ENCODE data around the gene FAM237B. TPM values are rescaled to one million over a fixed set of nuclear protein-coding genes. Genes with fewer than 3 reads are reported as not detected.
A peak's percentile ranks its signal among the peaks of the same experiment; 100 is the strongest.

FAM237B gene
- total and polyA plus RNA-seq, 2 of the 13 experiments (the other 11 are each of a cell fraction or from before 2014, with no cell fraction given), result not detected

GRCh38 chr7:90346336-90347125, 25.4 kb upstream of the FAM237B start, which contains the start of gene GTPBP10 (continued):
- TF ChIP-seq HIC2 (CRISPR knock-in tag; IDR thresholded peaks at IDR 0.05; ENCODE audit: low read depth) (no peak), ZNF597 (CRISPR knock-in tag; IDR thresholded peaks at IDR 0.05) (no peak), PAXIP1 (CRISPR knock-in tag; conservative IDR thresholded peaks at IDR 0.05) (peak; percentile 41), ZNF121 (CRISPR knock-in tag; IDR thresholded peaks at IDR 0.05) (no peak), ZNF768 (CRISPR knock-in tag; IDR thresholded peaks at IDR 0.05) (no peak), KLF11 (CRISPR knock-in tag; IDR thresholded peaks at IDR 0.05) (no peak), ARID3A (IDR thresholded peaks at IDR 0.05; ENCODE audit: low read depth, low read length) (no peak), CCAR2 (optimal IDR thresholded peaks at IDR 0.05; ENCODE audit: low read depth, low read length) (no peak), ZFX (CRISPR knock-in tag; IDR thresholded peaks at IDR 0.05; ENCODE audit: low read depth) (peak; percentile 98), ZNF451 (CRISPR knock-in tag; IDR thresholded peaks at IDR 0.05) (0 out of 2 replicates have a peak, but pooled peaks have one; percentile 35), NFATC3 (CRISPR knock-in tag; IDR thresholded peaks at IDR 0.05) (0 out of 2 replicates have a peak, but pooled peaks have one; percentile 48), DDIT3 (CRISPR knock-in tag; IDR thresholded peaks at IDR 0.05) (no peak), KDM5B (CRISPR knock-in tag; IDR thresholded peaks at IDR 0.05; ENCODE audit: borderline replicate concordance) (peak; percentile 92; the same call in 1 of the 2 replicates), NR2F2 (IDR thresholded peaks at IDR 0.05; ENCODE audit: borderline replicate concordance, low read depth) (no peak), MAFK (conservative IDR thresholded peaks at IDR 0.05 in 1 of 2, IDR thresholded peaks at IDR 0.05 in 1 of 2; ENCODE audit: low read length in 2 of 2) (no peak), ZNF468 (CRISPR knock-in tag; IDR thresholded peaks at IDR 0.05) (no peak), NFRKB (IDR thresholded peaks at IDR 0.05) (no peak), TARDBP (CRISPR knock-in tag; IDR thresholded peaks at IDR 0.05) (peak; percentile 95), ZNF34 (CRISPR knock-in tag; IDR thresholded peaks at IDR 0.05; ENCODE audit: borderline replicate concordance) (no peak), POLR2A (IDR thresholded peaks at IDR 0.05; ENCODE audit: insufficient read depth in 1 of 2, low read depth in 2 of 2, low read length in 2 of 2) (peak; percentile 97 to 98), ZNF30 (CRISPR knock-in tag; IDR thresholded peaks at IDR 0.05) (no peak)
